B cell (primary cell): ENCODE results near the gene TWIST2. TPM values are rescaled to one million over a fixed set of nuclear protein-coding genes. Genes with fewer than 3 reads are reported as not detected.

Source experiments
- ATAC-seq: fragments of 200-7000 bp; cut with Tn5 transposase; one replicate; pipeline ENCODE4 v1.10.0; 2021; ENCODE audit warnings: low read depth, mild to moderate bottlenecking, moderate number of reproducible peaks, moderate library complexity
- CTCF ChIA-PET: fragments of 350-600 bp; sonication (Branson Sonifier 250); formaldehyde crosslinking; loops from one replicate; lab custom pipeline; 2021; ENCODE audit warnings: antibody characterized with exemption, inconsistent platforms; lab: Charles Lee
- POLR2A ChIA-PET: fragments of 350-600 bp; sonication (Branson Sonifier 250); formaldehyde crosslinking; loops from one replicate; lab custom pipeline; 2021; ENCODE audit warnings: antibody characterized with exemption; lab: Charles Lee
- DNase-seq: peaks from one replicate; pipeline ENCODE4 v3.0.0; 2013
- H2AFZ ChIP-seq: 2 replicates; pipeline ENCODE4 v1.6.1; 2012; ENCODE audit warnings: mild to moderate bottlenecking, low read depth, low read length; ENCODE audit not compliant: insufficient read depth, poor library complexity, severe bottlenecking
- H3K27ac ChIP-seq, 2 donors: 1 replicate in 1 of 2; 2 replicates in 1 of 2; pipeline ENCODE4 v1.5.1; 2012 to 2013; ENCODE audit warnings: low read length in 2 of 2, mild to moderate bottlenecking in 2 of 2, moderate library complexity in 1 of 2
- H3K27me3 ChIP-seq, 4 experiments: fragments of 200-600 bp in 1 of 4; sonication (generic) in 1 of 4; replicated peaks in 1 of 4; 1 replicate in 2 of 4; 2 replicates in 2 of 4; pipeline versions ENCODE4 v1.6.1 to v1.7.0; 2013 to 2016; ENCODE audit warnings: low read length in 3 of 4, mild to moderate bottlenecking in 2 of 4, mixed read lengths in 1 of 4, moderate library complexity in 1 of 4; ENCODE audit not compliant: insufficient read depth in 4 of 4, control insufficient read depth in 3 of 4; ENCODE audit errors: control extremely low read depth in 1 of 4
- H3K36me3 ChIP-seq, 2 experiments: replicated peaks in 1 of 2; 1 replicate in 1 of 2; 2 replicates in 1 of 2; pipeline versions ENCODE4 v1.6.1 to v1.7.1; 2013; ENCODE audit warnings: low read length in 1 of 2; ENCODE audit not compliant: insufficient read depth in 2 of 2, control insufficient read depth in 1 of 2; ENCODE audit errors: control extremely low read depth in 1 of 2, extremely low read depth in 1 of 2
- H3K4me1 ChIP-seq, 2 donors: fragments of 200-600 bp in 1 of 2; sonication (generic) in 1 of 2; 1 replicate in 1 of 2; 2 replicates in 1 of 2; pipeline versions ENCODE4 v1.5.1 to v1.6.1; 2013 to 2017; ENCODE audit warnings: low read length in 2 of 2; ENCODE audit not compliant: control insufficient read depth in 2 of 2, insufficient read depth in 2 of 2
- H3K4me2 ChIP-seq: replicated peaks from 2 replicates; pipeline ENCODE3; 2012; ENCODE audit warnings: mild to moderate bottlenecking, low read depth, low read length; ENCODE audit not compliant: poor library complexity, severe bottlenecking
- H3K4me3 ChIP-seq, 5 experiments: fragments of 200-600 bp in 1 of 5; sonication (generic) in 1 of 5; 1 replicate in 3 of 5; 2 replicates in 2 of 5; pipeline versions ENCODE4 v1.5.1 to v1.7.0; 2011 to 2016; ENCODE audit warnings: low read length in 4 of 5, mild to moderate bottlenecking in 4 of 5, low read depth in 2 of 5, control low read depth in 1 of 5, moderate library complexity in 1 of 5; ENCODE audit not compliant: insufficient read depth in 1 of 5; ENCODE audit errors: control extremely low read depth in 1 of 5, extremely low read depth in 1 of 5
- H3K79me2 ChIP-seq: fragments of 200-600 bp; sonication (generic); one replicate; pipeline ENCODE4 v1.6.0; 2016; ENCODE audit warnings: low read length; ENCODE audit not compliant: control insufficient read depth, insufficient read depth
- H3K9ac ChIP-seq: fragments of 200-600 bp; sonication (generic); 2 replicates; pipeline ENCODE4 v1.6.1; 2017; ENCODE audit warnings: mild to moderate bottlenecking, low read length, moderate library complexity
- H3K9me3 ChIP-seq, 3 donors: one replicate each; pipeline versions ENCODE4 v1.6.1 to v1.7.1; 2013; ENCODE audit warnings: low read length in 2 of 3; ENCODE audit not compliant: control insufficient read depth in 2 of 3, insufficient read depth in 1 of 3; ENCODE audit errors: control extremely low read depth in 1 of 3
- H4K20me1 ChIP-seq: 2 replicates; pipeline ENCODE4 v1.6.0; 2012; ENCODE audit warnings: mild to moderate bottlenecking, low read length; ENCODE audit not compliant: insufficient read depth, control insufficient read depth, poor library complexity, severe bottlenecking
- H3K27ac Mint-ChIP-seq: one replicate; pipeline ENCODE4 v1.8.0; 2021; ENCODE audit warnings: mixed read lengths
- H3K27me3 Mint-ChIP-seq: one replicate; pipeline ENCODE4 v1.8.0; 2021; ENCODE audit warnings: mixed read lengths
- H3K4me1 Mint-ChIP-seq: one replicate; pipeline ENCODE4 v1.8.0; 2021; ENCODE audit warnings: mixed read lengths
- H3K4me3 Mint-ChIP-seq: one replicate; pipeline ENCODE4 v1.8.0; 2021; ENCODE audit warnings: mixed read lengths
- H3K9me3 Mint-ChIP-seq: one replicate; pipeline ENCODE4 v1.8.0; 2022; ENCODE audit warnings: mixed read lengths; ENCODE audit not compliant: insufficient read depth
- CTCF ChIP-seq: fragments of 200-600 bp; IDR thresholded peaks from one replicate; pipeline ENCODE4 v1.8.0; 2022; ENCODE audit warnings: antibody characterized with exemption, mild to moderate bottlenecking
- EZH2 ChIP-seq: IDR thresholded peaks from 2 replicates; pipeline ENCODE4 v1.6.1; 2012; ENCODE audit warnings: borderline replicate concordance, low read depth, mild to moderate bottlenecking, moderate library complexity, low read length; ENCODE audit not compliant: insufficient read depth, poor library complexity, severe bottlenecking
- WGBS: methylation state at CpG from one replicate; pipeline ENCODE4 v1.1.5; 2013; ENCODE audit warnings: missing lambda C conversion rate; ENCODE audit not compliant: insufficient coverage; 5-methylcytosine and 5-hydroxymethylcytosine counted together
- intact Hi-C: fragments of 100-400 bp; cut with micrococcal nuclease; formaldehyde crosslinking; loops from one replicate; pipeline ENCODE4 v1.10.0; 2022
- polyA plus RNA-seq: library from polyadenylated mRNA; depleted of rRNA; stranded (reverse); fragments of >200 nt; gene quantifications from 2 replicates; pipeline ENCODE4 v1.2.3, GENCODE V29; 2012
- total RNA-seq, 2 donors: library from RNA; stranded (reverse); fragments of 120-200 nt in 1 of 2; gene quantifications; 1 replicate in 1 of 2; 2 replicates in 1 of 2; pipeline versions ENCODE4 v1.2.3 to v1.2.4, GENCODE V29; 2013 to 2022

TWIST2 gene
- total and polyA plus RNA-seq, 2 donors (not counting 1 experiment from before 2014, with no cell fraction given), result 0.07 TPM; not detected in 1

- H4K20me1 ChIP-seq, result no peaks in the 10 kb centered on the region
- no peaks in the 10 kb centered on the region for H3K9me3 Mint-ChIP-seq
- peaks cover 0 to 4% (median 2%) of the 10 kb centered on the region in 3 donors for H3K9me3 ChIP-seq
- H3K4me1 ChIP-seq, result no peaks in the 10 kb centered on the region
- H3K27me3 ChIP-seq, result peaks cover 0 to 19% (median 3%) of the 10 kb centered on the region in 4 experiments
- H3K36me3 ChIP-seq, result no peaks in the 10 kb centered on the region
- ChIA-PET POLR2A (no interaction called here), CTCF (no interaction called here)
- DNase-seq, result no peak
- no peaks in the 10 kb centered on the region for H3K79me2 ChIP-seq
- no peak overlapping the region for H3K4me3 Mint-ChIP-seq
- no CpG with 5 or more reads among the region's 2 CpGs for WGBS
- no peak overlapping the region for H3K27ac ChIP-seq
- no peaks in the 10 kb centered on the region for H3K4me1 Mint-ChIP-seq
- no peak overlapping the region for H3K9ac ChIP-seq
- H3K4me3 ChIP-seq, result no peak overlapping the region
- H3K27me3 Mint-ChIP-seq, result peaks cover 17% of the 10 kb centered on the region
- no peak overlapping the region for H3K4me2 ChIP-seq
- TF ChIP-seq EZH2 (no peak), CTCF (no peak)
- no peak overlapping the region for H2AFZ ChIP-seq
- intact Hi-C loops, result no loop called here
- no peak overlapping the region for H3K27ac Mint-ChIP-seq
- no peak for ATAC-seq
Measured at GRCh38 chr2:238816291-238816690, 31.6 kb upstream of the TWIST2 start.

- intact Hi-C loops, result no loop called here
- no peak overlapping the region for H3K27ac Mint-ChIP-seq
- H3K4me3 Mint-ChIP-seq, result no peak overlapping the region
- TF ChIP-seq CTCF, result no peak
- CTCF ChIA-PET, result no interaction called here
- H3K4me1 Mint-ChIP-seq, result no peaks in the 10 kb centered on the region
- H3K9me3 ChIP-seq, result peaks cover 0 to 9% (median 2%) of the 10 kb centered on the region in 3 donors
- peaks cover 17% of the 10 kb centered on the region for H3K27me3 Mint-ChIP-seq
- 52% methylated on average over 3 of the region's 5 CpGs for WGBS
- H4K20me1 ChIP-seq, result no peaks in the 10 kb centered on the region
- H3K4me1 ChIP-seq, result no peaks in the 10 kb centered on the region
- no peaks in the 10 kb centered on the region for H3K9me3 Mint-ChIP-seq
- H3K4me2 ChIP-seq, result no peak overlapping the region
- no peaks in the 10 kb centered on the region for H3K36me3 ChIP-seq
- no peaks in the 10 kb centered on the region for H3K79me2 ChIP-seq
- ATAC-seq, result no peak
- H3K27me3 ChIP-seq, result peaks cover 0 to 19% (median 3%) of the 10 kb centered on the region in 4 experiments
- POLR2A ChIA-PET, result no interaction called here
- no peak overlapping the region for H3K4me3 ChIP-seq
- no peak overlapping the region for H3K9ac ChIP-seq
- no peak for DNase-seq
- no peak overlapping the region for H3K27ac ChIP-seq
- H2AFZ ChIP-seq, result no peak overlapping the region
Measured at GRCh38 chr2:238817382-238817781, 30.5 kb upstream of the TWIST2 start.
